Gastroesophageal sphincter (tissue), 3 donors: Measurements from ENCODE around the gene TTC9C.
"Not testable (repeated sequence)": the region's sequence is repeated elsewhere in the genome, so short reads cannot be mapped to it uniquely, and the experiment has no call there.

Experiments used
- CTCF ChIP-seq, 4 experiments: fragments of 200-600 bp in 2 of 4; fragments of 450-650 bp in 2 of 4; sonication (generic) in 1 of 4; IDR thresholded peaks; one replicate each; pipeline ENCODE4 v1.5.1; 2017 to 2019; ENCODE audit warnings: antibody characterized with exemption in 4 of 4, mild to moderate bottlenecking in 2 of 4, moderate library complexity in 2 of 4
- EP300 ChIP-seq: sonication (generic); formaldehyde crosslinking; IDR thresholded peaks from one replicate; pipeline ENCODE4 v1.6.1; 2017; ENCODE audit warnings: antibody characterized with exemption, mild to moderate bottlenecking
- POLR2A ChIP-seq, 2 donors: fragments of 450-650 bp; IDR thresholded peaks; one replicate each; pipeline ENCODE4 v1.6.1; 2017; ENCODE audit warnings: antibody characterized with exemption in 2 of 2, mild to moderate bottlenecking in 2 of 2, moderate library complexity in 1 of 2

- not testable (repeated sequence) for TF ChIP-seq CTCF (IDR thresholded peaks at IDR 0.05); POLR2A (IDR thresholded peaks at IDR 0.05); EP300
Observed at GRCh38 chr11:62760867-62761227, 32.6 kb downstream of the TTC9C start.
